ENCODE results near the gene PRKRIP1.
"Not testable (repeated sequence)": the region's sequence is repeated elsewhere in the genome, so short reads cannot be mapped to it uniquely, and the experiment has no call there.

PRKRIP1 gene

DNA sequence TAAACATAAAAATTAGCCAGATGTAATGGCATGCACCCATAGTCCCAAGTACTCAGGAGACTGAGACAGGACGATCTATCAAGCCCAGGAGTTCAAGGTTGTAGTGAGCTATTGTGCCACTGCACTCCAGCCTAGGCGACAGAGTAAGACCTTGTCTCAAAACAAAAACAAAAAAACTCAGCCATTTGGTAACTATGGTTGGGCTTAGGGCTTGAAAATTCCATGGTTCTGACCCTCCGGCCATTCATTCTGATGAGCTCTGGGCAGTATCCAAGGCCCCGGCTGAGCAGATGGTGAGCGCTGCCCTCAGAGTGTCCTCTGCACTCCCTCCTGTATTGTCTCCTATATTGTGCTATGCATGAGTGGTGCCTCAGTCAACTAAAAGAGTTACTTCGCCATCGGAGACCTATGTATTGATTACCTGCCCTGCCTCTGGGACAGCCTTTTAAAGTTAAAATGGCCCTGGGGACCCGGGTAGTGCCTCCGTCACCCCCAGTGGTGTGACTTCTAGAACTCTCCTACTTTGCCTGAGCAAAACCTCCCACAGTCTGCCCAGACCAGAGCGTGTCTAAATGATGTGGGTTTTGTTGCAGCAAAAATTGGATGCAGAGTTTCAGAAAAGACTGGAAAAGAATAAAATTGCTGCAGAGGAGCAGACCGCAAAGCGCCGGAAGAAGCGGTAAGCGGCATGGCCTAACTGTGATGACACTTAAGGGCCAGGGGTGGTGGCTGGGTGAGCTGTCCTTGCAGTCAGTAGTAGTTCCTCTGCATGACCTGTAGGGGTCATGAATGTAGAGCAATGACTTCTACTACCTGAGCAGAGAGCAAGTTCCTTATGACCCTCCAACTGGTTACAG is 8.1 kb downstream of the PRKRIP1 start:
- DNase-seq (ENCODE audit: low read depth) = no peak

DNA sequence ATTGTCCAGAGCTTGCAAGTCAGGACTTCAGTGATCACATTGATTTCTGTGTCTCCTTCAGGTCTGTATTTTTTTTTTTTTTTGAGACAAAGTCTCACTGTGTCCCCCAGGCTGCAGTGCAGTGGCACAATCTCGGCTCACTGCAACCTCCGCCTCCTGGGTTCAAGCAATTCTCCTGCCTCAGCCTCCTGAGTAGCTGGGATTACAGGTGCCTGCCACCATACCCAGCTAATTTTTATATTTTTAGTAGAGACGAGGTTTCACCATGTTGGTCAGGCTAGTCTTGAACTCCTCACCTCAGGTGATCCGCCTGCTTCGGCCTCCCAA is 8.7 kb downstream of the PRKRIP1 start:
- DNase-seq (ENCODE audit: low read depth) = not testable (repeated sequence)

DNA sequence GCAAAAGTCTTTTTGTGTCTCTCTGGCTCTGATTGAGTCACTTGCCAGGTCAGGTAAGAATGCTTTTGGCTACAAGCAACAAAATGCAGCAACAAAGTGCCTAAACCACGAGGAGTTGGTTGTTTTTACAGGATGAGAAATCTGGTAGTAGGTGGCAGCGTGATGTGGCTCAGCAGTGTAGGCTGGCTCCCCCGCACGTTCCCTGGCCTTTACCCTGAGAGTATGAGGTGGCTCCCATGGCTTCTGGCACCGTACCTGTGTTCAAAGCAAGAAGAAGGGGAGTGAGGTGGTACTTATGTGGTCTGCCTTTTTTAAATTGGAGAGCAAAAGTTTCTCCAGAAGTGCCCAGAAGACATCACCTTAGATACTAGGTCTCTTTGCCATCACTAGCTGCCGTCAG is 11.7 kb downstream of the PRKRIP1 start:
- DNase-seq (ENCODE audit: low read depth) = no peak

DNA sequence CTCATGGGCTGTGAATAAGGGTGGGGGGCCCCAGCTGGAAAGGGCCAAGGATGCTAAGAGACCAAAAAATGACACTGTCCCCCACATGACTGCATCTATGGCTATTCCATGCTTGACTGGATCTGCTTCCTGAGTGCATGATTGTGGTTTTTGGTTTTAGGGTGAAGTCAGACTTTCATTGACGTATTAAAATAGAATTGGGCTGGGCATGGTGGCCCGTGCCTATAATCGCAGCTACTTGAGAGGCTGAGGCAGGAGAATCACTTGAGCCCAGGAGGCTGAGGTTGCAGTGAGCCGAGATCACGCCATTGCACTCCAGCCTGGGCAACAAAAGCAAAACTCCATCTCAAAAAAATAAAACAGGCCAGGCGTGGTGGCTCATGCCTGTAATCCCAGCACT is 12.4 kb downstream of the PRKRIP1 start:
- DNase-seq (ENCODE audit: low read depth) = not testable (repeated sequence)

DNA sequence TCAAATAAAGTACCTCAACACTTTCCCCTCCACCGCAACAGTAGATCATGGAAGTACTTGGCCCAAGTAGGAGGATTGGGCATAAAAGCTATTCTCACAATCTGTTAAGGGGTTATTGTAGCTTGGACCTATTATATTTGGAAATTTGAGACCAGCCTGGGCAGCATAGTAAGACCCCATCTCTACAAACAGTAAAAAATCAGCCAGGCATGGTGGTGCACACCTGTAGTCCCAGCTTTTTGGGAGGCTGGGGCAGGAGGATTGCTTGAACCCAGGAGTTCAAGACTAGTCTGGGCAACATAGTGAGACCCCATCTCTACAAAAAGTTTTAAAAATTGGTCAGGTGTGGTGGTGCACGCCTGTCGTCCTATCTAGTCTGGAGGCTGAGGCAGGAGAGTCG is 13.2 kb downstream of the PRKRIP1 start:
- DNase-seq (ENCODE audit: low read depth) = no peak

DNA sequence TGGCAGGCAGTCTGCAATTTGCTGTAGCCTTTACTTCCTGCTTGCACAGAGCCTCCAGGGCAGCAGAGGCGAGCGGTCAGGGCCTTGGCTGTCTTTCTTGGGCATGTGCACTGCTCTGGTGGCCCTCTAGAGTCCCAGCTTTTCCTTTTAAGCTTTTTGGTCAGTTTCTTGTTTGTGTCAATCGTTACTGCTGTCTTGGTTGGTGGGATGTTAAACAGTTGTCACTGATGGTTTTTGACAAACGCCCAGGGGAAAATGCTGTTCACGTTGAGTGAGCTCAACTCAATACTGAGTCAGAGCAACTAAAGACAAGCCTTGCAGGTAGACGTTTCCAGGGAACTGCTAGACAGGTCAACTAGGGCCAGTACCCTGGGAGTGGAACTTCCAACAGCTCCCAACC is 14.0 kb downstream of the PRKRIP1 start:
- no peak for DNase-seq (ENCODE audit: low read depth)

DNA sequence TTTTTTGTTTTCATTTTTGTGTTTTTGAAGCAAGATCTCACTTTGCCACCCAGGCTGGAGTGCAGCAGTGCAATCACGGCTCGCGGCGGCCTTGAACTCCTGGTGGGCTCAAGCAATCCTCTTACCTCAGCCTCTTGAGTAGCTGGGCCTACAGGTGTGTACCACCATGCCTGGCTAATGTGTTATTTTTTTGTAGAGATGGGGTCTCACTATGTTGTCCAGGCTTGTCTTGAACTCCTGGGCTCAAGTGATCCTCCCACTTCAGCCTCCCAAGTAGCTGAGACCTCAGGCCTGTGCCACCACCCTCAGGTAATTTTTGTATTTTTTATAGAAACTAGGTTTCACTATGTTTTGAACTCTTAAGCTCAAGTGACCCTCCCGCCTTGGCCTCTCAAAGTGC is 14.8 kb downstream of the PRKRIP1 start:
- DNase-seq (ENCODE audit: low read depth) = no peak

DNA sequence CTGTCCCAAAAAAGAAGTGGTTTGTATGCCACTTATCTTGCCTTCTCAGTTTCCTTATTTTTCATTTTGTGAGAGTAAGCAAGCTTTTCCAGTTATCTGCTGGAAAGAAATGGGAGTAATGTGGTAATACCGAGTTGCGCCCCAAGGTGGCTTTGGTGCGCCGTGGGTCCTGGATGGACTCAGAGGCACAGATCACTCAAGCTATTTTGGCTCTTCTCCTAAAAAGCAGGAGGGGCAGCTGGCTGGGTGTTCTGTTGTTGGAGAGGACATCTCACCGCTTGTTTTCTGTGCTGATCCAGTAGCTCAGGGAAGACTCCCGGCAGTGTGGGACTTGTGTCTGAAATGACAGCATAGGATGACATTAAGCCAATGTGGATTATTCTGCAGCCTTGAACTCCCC is 16.4 kb downstream of the PRKRIP1 start:
- DNase-seq (ENCODE audit: low read depth) = no peak

DNA sequence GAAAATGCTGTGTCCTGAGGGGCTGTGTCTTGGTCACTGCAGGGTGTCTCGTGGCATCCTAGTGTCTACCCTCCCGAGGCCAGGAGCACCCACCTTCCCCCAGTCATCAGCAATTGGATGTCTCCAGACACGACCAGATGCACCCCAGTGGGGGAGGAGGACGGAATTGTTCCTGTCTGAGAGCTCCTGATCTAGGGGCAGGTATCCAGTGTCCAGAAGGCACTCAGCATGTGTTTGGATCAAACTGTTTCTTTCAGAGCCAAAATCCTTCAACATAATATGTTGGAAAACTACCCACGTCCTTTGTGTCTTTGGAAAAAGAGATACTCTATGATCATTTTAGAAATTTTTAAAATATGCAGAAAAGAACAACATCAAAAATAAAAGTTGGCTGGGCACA is 16.9 kb downstream of the PRKRIP1 start:
- DNase-seq (ENCODE audit: low read depth) = no peak

DNA sequence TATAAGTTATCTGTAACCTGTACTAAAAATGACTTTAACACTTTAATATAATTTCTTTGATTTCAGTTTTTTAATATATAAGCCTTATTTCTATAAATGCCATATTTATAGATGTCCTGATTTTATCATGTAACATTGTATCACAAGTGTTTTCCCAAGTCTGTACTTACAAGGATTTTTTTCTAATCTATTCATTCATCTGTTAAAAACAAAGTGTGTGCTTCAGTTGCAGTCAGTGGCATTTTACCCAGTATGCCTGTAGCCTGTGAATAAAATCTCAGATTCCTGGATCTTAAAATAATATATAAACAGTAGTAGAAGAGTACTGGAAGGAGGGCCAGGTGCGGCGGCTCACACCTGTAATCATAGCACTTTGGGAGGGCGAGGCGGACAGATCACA is 17.4 kb downstream of the PRKRIP1 start:
- DNase-seq (ENCODE audit: low read depth) = no peak

DNA sequence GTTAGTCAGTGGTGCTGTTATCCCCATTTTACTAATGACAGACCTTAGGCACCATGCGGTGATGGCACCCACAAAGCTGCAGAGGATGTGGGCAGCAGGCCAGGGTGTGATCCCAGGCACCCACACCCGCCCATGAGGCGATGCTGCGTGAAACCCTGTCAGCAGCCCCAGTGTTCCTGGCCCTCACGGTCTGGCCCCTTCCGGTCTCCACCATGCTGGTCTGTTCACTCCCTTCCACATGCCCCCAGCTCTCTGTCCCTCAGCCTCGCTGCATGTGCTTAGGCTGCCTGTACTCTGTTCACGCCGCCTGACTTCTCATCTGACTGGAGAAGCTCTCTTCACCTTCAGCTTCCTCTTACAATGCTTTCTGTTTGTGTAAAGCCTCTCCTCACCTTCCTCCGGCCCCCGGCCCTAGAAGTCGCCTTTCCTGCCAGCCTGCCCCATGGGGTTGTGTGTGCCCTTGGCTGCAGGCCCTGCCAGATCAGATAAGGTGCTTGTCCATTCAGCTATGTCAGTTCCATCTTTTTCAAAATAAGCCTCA is 19.6 kb downstream of the PRKRIP1 start:
- DNase-seq (ENCODE audit: low read depth) = peak; percentile 54

DNA sequence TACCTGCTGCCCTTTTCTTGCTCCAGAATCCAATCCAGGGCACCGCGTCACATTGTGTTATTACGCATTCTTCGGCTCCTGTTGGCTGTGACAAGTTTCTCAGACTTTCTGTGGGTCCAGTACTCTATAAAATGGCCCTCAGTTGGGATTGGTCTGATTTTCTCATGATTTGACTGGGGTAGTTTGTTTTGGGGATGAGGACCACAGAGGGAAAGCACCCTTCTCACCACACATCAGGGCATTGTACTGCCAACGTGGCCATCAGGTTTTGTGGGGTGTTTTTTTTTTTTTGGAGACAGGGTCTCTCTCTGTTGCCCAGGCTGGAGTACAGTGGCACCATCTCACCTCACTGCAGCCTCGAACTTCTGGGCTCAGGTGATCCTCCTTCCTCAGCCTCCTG is 20.2 kb downstream of the PRKRIP1 start:
- DNase-seq (ENCODE audit: low read depth) = no peak

DNA sequence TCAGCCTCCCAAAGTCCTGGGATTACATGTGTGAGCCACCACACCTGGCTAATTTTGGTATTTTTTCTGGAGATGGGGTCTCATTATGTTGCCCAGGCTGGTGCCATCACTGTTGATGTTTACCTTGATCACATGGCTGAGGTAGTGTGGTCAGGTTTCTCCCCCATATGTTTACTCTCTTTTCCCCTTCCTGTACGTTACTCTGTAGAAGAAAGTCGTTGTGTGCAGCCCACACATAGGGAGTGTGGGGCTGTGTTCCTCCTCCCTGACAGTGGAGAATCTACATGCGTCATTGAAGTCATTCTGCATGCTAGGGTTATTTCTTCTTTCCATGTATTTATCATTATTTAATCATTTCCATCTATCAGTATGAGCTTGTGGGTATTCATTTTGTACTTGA is 20.9 kb downstream of the PRKRIP1 start:
- no peak for DNase-seq (ENCODE audit: low read depth)

DNA sequence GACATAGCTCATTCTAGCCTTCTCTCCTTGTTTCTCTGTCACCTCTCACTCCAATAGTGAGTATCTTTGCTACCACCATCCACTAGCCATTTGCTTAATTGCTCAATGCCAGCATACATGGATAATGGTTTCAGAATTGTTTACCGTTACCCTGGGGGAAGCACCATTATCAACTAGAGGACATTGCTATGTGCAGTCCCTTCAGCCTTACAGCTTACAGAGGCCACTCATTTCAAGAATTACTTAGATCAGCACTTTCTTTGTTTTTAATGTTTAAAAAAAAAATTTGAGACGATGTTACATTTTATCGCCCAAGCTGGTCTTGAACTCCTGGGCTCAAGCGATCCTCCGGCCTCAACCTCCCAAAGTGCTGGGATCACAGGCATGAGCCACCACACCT is 22.4 kb downstream of the PRKRIP1 start:
- DNase-seq (ENCODE audit: low read depth) = no peak

DNA sequence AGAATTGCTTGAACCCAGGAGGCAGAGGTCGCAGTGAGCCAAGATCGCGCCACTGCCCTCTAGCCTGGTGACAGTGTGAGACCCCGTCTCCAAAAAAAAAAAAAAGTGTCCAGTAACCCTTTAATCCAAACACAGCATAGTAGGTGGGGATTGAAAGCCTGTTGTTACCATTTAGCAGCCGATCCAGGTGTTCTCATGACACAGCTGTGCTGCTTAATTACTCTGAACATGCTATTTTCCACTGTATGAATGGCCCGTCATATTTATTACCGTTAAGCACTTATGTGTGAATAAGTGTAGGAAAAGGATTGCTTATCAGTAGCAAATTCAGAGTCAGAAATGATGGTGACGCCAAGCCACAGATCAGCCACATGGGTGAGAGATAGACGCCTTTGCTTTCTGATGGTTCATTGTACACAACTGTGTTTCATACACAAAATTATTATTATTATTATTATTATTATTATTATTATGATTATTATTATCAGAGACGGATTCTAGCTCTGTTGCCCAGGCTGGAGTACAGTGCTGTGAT is 25.6 kb downstream of the PRKRIP1 start:
- no peak for DNase-seq (ENCODE audit: low read depth)

DNA sequence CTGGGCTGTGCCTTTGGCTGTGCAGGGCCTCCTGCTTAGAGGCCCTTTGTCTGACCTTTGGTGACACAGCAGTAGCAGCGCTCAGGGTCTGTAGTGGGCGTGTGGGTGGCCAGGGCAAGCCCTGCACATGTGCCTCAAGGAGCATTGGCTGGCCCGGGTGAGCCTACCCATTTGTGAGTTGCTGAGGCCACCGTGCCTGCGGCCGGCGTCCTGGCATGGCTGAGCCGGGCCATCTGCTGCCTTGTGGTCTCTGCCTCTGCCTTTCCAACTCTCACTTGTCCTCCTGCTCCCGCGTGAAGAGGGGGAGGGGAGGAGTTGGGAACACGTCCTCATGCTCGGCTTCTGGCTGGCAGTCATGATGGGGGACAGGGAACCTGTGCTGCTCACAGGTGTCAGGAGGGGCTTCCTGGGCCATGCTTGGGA is 28.0 kb downstream of the PRKRIP1 start:
- DNase-seq (ENCODE audit: low read depth) = no peak

DNA sequence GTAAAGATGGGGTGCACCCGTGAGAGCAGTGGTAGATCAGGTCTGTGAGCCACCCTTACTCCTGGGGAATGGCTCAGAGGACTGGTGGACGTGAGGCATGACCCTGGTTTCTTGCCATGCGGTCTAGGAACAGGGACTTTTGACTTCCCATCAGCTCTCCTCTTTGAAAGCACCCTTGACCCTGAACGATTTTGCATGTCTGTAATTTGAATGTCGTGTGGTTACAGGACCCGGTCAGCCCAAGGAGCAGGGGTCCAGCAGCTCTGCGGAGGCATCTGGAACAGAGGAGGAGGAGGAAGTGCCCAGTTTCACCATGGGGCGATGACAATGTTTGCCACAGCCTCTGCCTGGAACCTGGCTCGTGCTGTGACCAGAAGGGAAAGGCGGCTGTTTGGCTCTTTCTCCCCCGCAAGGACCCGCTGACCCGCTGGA is 28.6 kb downstream of the PRKRIP1 start:
- DNase-seq (ENCODE audit: low read depth) = no peak

DNA sequence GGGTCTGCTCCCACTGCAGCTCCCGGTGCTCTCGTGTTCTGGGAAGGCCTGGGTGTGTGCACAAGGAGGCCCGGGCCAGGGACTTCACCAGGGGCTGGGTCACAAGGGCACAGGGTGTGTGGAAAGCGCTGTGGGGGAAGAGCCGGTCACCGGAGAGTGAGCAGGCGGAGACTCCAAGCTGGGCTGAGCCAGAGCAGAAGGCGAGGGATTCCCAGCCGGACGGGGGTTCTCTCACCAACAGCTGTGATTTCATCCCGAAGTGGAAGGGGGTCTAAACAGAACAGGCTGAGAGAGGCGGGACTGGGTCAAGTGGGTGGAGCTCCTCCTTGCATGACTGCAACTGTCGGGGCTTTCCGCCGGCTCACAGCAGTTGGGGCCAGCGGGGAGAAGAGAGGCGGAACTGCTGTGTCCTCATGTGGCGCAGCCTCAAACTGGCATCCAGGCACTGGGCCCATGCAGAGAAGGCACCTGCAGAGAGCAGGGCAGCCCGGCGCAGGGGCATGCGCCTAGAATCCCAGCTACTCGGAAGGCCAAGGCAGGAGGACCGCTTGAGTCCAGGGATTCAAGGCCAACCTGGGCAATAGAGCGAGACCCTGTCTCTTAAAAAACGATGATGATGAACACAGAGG is 29.6 kb downstream of the PRKRIP1 start:
- DNase-seq (ENCODE audit: low read depth) = peak; percentile 77

DNA sequence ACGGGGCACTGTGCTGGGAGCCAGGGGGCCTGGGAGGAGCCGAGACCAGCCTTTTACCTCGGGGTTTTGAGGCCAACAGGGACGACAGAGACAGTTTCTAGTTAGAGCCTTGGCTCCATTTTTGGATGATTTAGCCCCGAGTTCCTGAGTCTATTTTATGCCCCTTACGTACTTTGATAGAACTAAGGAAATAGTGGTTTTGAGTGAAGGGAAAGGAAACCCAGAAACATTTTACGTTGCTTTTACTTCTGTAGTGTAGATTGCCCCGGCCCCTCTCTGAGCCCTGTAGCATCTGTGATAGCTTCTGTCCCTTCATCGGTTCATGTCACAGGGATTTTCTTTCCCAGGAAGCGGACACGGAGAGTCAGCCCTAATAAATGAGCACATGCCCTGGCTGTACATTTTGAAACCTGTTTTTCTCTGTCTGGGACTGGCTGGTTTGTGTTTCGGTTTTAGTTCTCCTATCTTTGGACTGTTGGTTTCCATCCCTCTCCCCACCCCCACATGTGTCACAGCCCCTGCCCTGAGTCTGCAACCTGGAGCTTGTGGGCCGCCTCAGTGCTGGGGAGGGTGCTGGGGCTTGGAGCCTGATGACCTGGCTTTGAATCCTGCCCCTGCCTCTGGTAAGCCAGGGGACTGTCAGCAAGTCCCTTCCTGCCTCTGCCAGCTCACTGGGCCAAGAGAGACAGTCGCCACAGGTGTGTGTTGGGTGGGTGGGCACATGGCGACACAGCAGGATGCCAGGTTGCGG is 30.3 kb downstream of the PRKRIP1 start:
- peak; percentile 61 for DNase-seq (ENCODE audit: low read depth)

DNA sequence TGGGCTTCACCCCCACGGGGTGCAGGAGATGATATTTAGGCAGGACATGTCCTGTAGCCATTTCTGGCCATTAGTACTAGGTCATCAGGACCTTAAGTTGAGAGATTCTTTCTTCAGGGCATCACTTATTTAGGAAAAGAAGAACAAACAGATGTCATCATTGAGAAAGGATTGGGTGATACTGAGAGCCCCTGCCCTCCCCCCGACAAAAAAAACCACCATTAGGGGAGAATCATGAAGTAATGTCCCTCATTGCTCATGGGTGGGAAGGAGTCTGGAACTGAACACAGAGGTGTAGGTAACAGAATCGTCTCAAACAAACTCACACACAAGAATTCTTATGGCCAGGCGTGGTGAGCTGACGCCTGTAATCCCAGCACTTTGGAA is 30.8 kb downstream of the PRKRIP1 start:
- no peak for DNase-seq (ENCODE audit: low read depth)

DNA sequence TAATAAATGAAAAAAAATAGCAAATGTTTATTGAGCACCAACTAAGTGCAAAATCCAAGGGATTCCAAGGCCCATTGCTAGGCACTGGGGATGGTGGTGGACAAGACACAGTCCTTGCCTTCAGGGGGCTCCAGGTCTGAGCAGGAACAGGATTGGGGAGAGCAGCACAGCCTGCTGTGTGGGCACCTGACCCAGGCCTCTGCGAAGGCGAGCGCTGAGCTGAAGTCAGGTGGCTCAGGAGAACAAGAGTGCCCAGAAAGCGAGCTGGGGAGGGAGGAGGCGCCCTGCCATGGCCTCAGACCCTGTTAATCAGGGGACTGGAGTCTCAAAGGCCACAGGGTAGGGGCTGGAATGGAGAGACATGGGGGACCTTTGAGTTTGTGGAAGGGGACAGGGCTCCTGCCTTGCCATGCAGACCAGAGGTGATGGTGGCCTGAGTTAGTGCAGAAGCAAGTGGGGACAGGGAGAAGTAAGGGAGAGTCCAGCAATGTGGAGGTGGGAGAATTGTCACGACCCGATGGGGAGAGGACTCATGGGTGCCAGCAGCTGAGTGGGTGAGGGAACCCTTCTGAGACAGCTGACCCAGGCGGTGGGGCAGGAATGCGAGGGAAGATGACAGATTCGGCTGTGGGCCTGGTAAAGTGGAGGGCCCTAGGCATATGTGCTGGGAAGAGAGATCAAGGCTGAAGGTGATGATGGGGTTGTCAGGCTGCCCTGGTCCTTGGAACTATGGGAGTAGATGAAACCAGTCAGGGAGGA is 33.2 kb downstream of the PRKRIP1 start:
- no peak for DNase-seq (ENCODE audit: low read depth)
